Measurements from ENCODE around the gene RNF169. TPM values are rescaled to one million over a fixed set of nuclear protein-coding genes. Genes with fewer than 3 reads are reported as not detected.

RNF169 gene
- total RNA-seq, 4 donors from 2014 or later = 20.1 to 23.4 (median 22.3) TPM

DNA sequence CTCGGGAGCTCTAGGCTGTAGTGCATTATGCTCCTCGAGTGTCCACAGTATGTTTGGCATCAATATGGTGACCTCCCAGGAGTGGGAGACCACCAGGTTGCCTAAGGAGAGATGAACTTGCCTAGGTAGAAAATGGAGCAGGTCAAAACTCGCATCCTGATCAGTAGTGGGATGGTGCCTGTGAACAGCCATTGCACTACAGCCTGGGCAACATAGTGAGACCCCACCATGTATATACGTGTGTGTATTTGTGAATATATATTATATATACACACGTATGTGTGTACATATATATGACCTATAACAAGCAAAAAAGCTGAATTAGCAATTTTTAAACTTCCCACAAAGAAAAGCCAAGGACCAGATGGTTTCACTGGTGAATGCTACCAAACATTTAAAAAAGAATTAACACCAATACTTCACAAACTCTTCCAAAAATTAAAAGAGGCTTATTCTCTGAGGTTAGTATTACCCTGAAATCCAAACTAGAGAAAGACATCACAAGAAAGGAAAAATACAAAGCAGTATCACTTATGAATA, 97.4 kb downstream of the RNF169 start:
- TF ChIP-seq EP300 (IDR thresholded peaks at IDR 0.05) (no peak), POLR2A (IDR thresholded peaks at IDR 0.05) (no peak)
- TF ChIP-seq, protein P1, sequence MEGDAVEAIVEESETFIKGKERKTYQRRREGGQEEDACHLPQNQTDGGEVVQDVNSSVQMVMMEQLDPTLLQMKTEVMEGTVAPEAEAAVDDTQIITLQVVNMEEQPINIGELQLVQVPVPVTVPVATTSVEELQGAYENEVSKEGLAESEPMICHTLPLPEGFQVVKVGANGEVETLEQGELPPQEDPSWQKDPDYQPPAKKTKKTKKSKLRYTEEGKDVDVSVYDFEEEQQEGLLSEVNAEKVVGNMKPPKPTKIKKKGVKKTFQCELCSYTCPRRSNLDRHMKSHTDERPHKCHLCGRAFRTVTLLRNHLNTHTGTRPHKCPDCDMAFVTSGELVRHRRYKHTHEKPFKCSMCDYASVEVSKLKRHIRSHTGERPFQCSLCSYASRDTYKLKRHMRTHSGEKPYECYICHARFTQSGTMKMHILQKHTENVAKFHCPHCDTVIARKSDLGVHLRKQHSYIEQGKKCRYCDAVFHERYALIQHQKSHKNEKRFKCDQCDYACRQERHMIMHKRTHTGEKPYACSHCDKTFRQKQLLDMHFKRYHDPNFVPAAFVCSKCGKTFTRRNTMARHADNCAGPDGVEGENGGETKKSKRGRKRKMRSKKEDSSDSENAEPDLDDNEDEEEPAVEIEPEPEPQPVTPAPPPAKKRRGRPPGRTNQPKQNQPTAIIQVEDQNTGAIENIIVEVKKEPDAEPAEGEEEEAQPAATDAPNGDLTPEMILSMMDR (IDR thresholded peaks at IDR 0.05) = no peak
- Histone ChIP-seq H3K27me3 (no peaks in the 10 kb centered on the region), H3K9me3 (no peaks in the 10 kb centered on the region), H3K27ac (no peak overlapping the region), H3K4me3 (no peak overlapping the region), H3K36me3 (peaks cover 0 to 85% (median 0%) of the 10 kb centered on the region in 3 donors), H3K4me1 (peaks cover 0 to 12% (median 0%) of the 10 kb centered on the region in 4 donors)
- WGBS, 2 donors = 90 to 95% methylated on average over 5 of the region's 5 CpGs
- DNase-seq (ENCODE audit: low spot score in 2 of 2) = no peak

DNA sequence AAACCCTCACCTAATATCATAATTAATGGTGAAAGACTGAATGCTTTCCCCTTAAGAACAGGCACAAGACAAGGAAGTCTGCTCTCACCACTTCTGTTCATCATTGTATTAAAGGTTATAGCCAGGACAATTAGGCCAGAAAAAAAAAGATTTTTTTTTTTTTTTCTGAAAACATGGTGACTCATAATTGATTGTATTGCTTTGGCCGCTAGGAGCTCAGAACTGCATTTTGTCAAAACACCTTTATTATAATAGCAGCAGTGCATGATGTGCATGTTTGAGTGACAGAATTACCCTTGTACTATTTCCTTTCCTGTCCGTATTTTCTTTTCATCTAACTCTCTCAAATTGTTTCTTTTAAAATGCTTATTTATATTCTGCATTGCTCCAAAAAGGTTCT, 98.1 kb downstream of the RNF169 start:
- Histone ChIP-seq H3K27ac (no peak overlapping the region), H3K9me3 (no peaks in the 10 kb centered on the region), H3K4me1 (peaks cover 0 to 12% (median 0%) of the 10 kb centered on the region in 4 donors), H3K4me3 (no peak overlapping the region), H3K36me3 (peaks cover 0 to 85% (median 0%) of the 10 kb centered on the region in 3 donors), H3K27me3 (no peaks in the 10 kb centered on the region)
- TF ChIP-seq POLR2A (IDR thresholded peaks at IDR 0.05) (no peak), EP300 (IDR thresholded peaks at IDR 0.05) (no peak)
- TF ChIP-seq, protein P1 (IDR thresholded peaks at IDR 0.05) = no peak
- WGBS, 2 donors = 81 to 88% methylated on average over 2 of the region's 2 CpGs
- DNase-seq (ENCODE audit: low spot score in 2 of 2) = no peak

DNA sequence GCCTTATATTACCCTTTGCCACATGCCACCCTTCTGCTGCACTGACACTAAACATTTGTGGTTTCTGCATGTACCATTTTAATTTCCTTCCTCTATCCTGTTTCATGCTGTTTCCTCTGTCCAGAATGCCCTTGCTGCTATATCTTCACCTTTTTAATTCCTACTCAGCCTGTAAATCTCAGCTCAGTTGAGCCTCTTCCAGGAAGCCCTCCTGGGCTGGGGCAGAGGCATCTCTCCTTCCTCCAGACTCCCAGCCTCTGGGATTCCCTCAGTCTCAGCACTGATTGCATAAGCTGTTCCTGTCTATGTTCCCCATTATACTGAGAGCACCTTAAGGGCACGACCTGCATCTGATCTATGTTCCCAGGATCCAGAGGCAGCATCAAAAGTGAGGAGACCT, 98.7 kb downstream of the RNF169 start:
- DNase-seq (ENCODE audit: low spot score in 2 of 2) = no peak
- WGBS, 2 donors = 90 to 100% methylated on average over 1 of the region's 1 CpG
- Histone ChIP-seq H3K27me3 (no peaks in the 10 kb centered on the region), H3K4me1 (peaks cover 0 to 12% (median 0%) of the 10 kb centered on the region in 4 donors), H3K27ac (no peak overlapping the region), H3K36me3 (peaks cover 0 to 85% (median 0%) of the 10 kb centered on the region in 3 donors), H3K4me3 (no peak overlapping the region), H3K9me3 (no peaks in the 10 kb centered on the region)
- TF ChIP-seq EP300 (IDR thresholded peaks at IDR 0.05) (no peak), POLR2A (IDR thresholded peaks at IDR 0.05) (no peak)
- TF ChIP-seq, protein P1 (IDR thresholded peaks at IDR 0.05) = no peak

DNA sequence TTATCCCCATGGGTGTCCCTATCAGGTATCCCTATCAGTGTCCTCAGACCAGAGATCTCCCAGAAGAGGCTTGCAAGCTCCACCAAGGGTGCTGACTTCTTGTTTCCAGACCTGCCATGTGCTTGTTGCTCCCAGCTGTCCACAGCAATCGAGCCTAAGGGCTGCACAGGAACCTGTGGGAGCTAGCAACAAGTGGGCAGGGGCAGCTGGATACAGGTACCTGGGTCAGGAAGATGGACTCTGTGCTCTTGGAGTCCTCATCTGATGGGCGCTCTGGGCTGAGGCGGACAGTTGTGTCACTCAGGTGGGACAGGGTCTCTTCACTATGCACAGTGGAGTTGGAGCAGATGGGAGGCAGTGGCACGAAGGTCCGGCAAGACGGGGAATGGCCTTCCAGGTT, 99.2 kb downstream of the RNF169 start:
- H3K36me3 ChIP-seq = peaks cover 0 to 85% (median 0%) of the 10 kb centered on the region in 3 donors
- no peak overlapping the region for H3K4me3 ChIP-seq
- no peaks in the 10 kb centered on the region for H3K27me3 ChIP-seq
- DNase-seq (ENCODE audit: low spot score in 2 of 2) = no peak
- H3K27ac ChIP-seq = no peak overlapping the region
- H3K9me3 ChIP-seq = no peaks in the 10 kb centered on the region
- peaks cover 0 to 12% (median 0%) of the 10 kb centered on the region in 4 donors for H3K4me1 ChIP-seq
- TF ChIP-seq POLR2A (IDR thresholded peaks at IDR 0.05) (no peak), EP300 (IDR thresholded peaks at IDR 0.05) (no peak)
- TF ChIP-seq, protein P1 (IDR thresholded peaks at IDR 0.05) = no peak
- 96 to 98% methylated on average over 6 of the region's 6 CpGs for WGBS, 2 donors

DNA sequence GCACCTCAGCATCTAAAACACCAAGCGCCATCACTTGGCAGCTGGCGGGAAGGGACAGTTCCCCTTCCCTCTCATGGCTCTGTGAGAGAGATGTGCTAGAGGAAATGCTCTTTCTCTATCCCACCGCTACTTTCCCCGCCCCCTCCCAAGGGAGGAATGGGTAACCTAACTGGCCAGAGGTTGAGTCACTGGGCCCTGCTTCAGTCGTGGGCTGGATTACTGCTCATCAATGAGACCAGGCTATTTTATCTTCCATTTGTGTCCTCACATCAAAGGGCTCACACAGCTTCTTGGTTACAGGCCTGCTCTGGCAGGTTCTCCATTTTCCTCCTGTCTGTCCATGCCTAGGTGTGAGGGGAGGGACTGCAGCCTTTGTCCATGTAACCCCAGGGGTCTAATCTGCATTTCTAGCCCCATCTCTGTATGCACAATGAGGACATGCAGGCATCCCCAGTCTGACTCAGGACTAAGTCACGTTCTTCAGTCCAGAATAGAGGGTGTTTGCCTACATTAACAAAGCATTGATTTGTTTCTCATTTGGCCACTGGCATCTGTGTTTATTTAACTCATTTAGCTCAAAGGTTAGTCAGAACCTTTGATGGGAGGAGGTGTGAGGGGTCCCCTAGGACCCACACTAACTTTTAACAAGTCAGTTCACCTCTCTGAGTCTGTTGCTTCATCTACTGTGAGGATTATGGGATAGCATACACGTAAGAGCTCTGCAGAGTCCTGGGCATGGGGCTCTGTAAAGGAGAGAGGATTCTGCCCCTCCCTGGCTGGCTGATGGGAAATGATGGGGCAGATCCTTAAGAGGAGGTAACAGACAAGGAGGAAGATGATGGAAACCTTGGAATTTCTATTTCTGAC, 101.1 kb downstream of the RNF169 start:
- WGBS, 2 donors = 55 to 58% methylated on average over 7 of the region's 7 CpGs
- Histone ChIP-seq H3K4me3 (no peak overlapping the region), H3K9me3 (no peaks in the 10 kb centered on the region), H3K36me3 (peaks cover 0 to 85% (median 0%) of the 10 kb centered on the region in 3 donors), H3K4me1 (peaks cover 0 to 12% (median 0%) of the 10 kb centered on the region in 4 donors), H3K27me3 (no peaks in the 10 kb centered on the region), H3K27ac (no peak overlapping the region)
- TF ChIP-seq POLR2A (IDR thresholded peaks at IDR 0.05) (no peak), EP300 (IDR thresholded peaks at IDR 0.05) (no peak)
- TF ChIP-seq, protein P1 (IDR thresholded peaks at IDR 0.05) = no peak
- no peak for DNase-seq (ENCODE audit: low spot score in 2 of 2)
